Measurements from ENCODE around the gene PRKCB.

PRKCB gene

GRCh38 chr16:24203675-24204074, 367.9 kb downstream of the PRKCB start:
- H4K20me1 ChIP-seq (ENCODE audit: control insufficient read depth, insufficient read depth, low read depth, low read length) = no peaks in the 10 kb centered on the region
- H3K4me1 ChIP-seq (ENCODE audit: control insufficient read depth, low read length) = peaks cover 7% of the 10 kb centered on the region
- H3F3A ChIP-seq (ENCODE audit: control insufficient read depth, insufficient read depth) = no peaks in the 10 kb centered on the region
- no peaks in the 10 kb centered on the region for H3K79me2 ChIP-seq (ENCODE audit: control insufficient read depth, low read length)
- no peak overlapping the region for H3K27ac ChIP-seq (ENCODE audit: low read depth, low read length)
- no peaks in the 10 kb centered on the region for H3K9me3 ChIP-seq (ENCODE audit: control insufficient read depth, insufficient read depth, low read length)
- no peaks in the 10 kb centered on the region for H3K9me2 ChIP-seq (replicated peaks; ENCODE audit: control insufficient read depth, low read length)
- no peak overlapping the region for H3K4me2 ChIP-seq (ENCODE audit: low read length)
- H3K4me3 ChIP-seq (ENCODE audit: low read length) = no peak overlapping the region
- no peaks in the 10 kb centered on the region for H3K27me3 ChIP-seq (ENCODE audit: control insufficient read depth, low read length)
- TF ChIP-seq CTCF (IDR thresholded peaks at IDR 0.05; ENCODE audit: low read depth, low read length, poor library complexity, severe bottlenecking) = no peak
- TF ChIP-seq EZH2phosphoT487 (IDR thresholded peaks at IDR 0.05; ENCODE audit: borderline replicate concordance, low read length) = no peak
- H3K36me3 ChIP-seq (ENCODE audit: control insufficient read depth, low read length) = no peaks in the 10 kb centered on the region

- Histone ChIP-seq H3K4me3 (ENCODE audit: low read length) (no peak overlapping the region), H4K20me1 (ENCODE audit: control insufficient read depth, insufficient read depth, low read depth, low read length) (no peaks in the 10 kb centered on the region), H3F3A (ENCODE audit: control insufficient read depth, insufficient read depth) (no peaks in the 10 kb centered on the region), H3K27ac (ENCODE audit: low read depth, low read length) (no peak overlapping the region), H3K9me3 (ENCODE audit: control insufficient read depth, insufficient read depth, low read length) (no peaks in the 10 kb centered on the region), H3K4me1 (ENCODE audit: control insufficient read depth, low read length) (peaks cover 7% of the 10 kb centered on the region), H3K27me3 (ENCODE audit: control insufficient read depth, low read length) (no peaks in the 10 kb centered on the region), H3K4me2 (ENCODE audit: low read length) (no peak overlapping the region), H3K9me2 (replicated peaks; ENCODE audit: control insufficient read depth, low read length) (no peaks in the 10 kb centered on the region), H3K36me3 (ENCODE audit: control insufficient read depth, low read length) (no peaks in the 10 kb centered on the region), H3K79me2 (ENCODE audit: control insufficient read depth, low read length) (no peaks in the 10 kb centered on the region)
- TF ChIP-seq CTCF (IDR thresholded peaks at IDR 0.05; ENCODE audit: low read depth, low read length, poor library complexity, severe bottlenecking) (no peak), EZH2phosphoT487 (IDR thresholded peaks at IDR 0.05; ENCODE audit: borderline replicate concordance, low read length) (no peak)
Observed at GRCh38 chr16:24204150-24204665, 368.4 kb downstream of the PRKCB start.

- no peaks in the 10 kb centered on the region for H3K79me2 ChIP-seq (ENCODE audit: control insufficient read depth, low read length)
- H3K36me3 ChIP-seq (ENCODE audit: control insufficient read depth, low read length) = no peaks in the 10 kb centered on the region
- H3K9me3 ChIP-seq (ENCODE audit: control insufficient read depth, insufficient read depth, low read length) = no peaks in the 10 kb centered on the region
- H3K9me2 ChIP-seq (replicated peaks; ENCODE audit: control insufficient read depth, low read length) = no peaks in the 10 kb centered on the region
- peaks cover 7% of the 10 kb centered on the region for H3K4me1 ChIP-seq (ENCODE audit: control insufficient read depth, low read length)
- TF ChIP-seq EZH2phosphoT487 (IDR thresholded peaks at IDR 0.05; ENCODE audit: borderline replicate concordance, low read length) = no peak
- no peak for TF ChIP-seq CTCF (IDR thresholded peaks at IDR 0.05; ENCODE audit: low read depth, low read length, poor library complexity, severe bottlenecking)
- H3K4me3 ChIP-seq (ENCODE audit: low read length) = no peak overlapping the region
- no peaks in the 10 kb centered on the region for H3K27me3 ChIP-seq (ENCODE audit: control insufficient read depth, low read length)
- no peak overlapping the region for H3K27ac ChIP-seq (ENCODE audit: low read depth, low read length)
- no peak overlapping the region for H3K4me2 ChIP-seq (ENCODE audit: low read length)
- no peaks in the 10 kb centered on the region for H3F3A ChIP-seq (ENCODE audit: control insufficient read depth, insufficient read depth)
- no peaks in the 10 kb centered on the region for H4K20me1 ChIP-seq (ENCODE audit: control insufficient read depth, insufficient read depth, low read depth, low read length)
Observed at GRCh38 chr16:24206926-24207325, 371.1 kb downstream of the PRKCB start.
